HCT116 (cell line): ENCODE measurements around the gene MBTPS1. TPM values are rescaled to one million over a fixed set of nuclear protein-coding genes. Genes with fewer than 3 reads are reported as not detected.
A peak's percentile ranks its signal among the peaks of the same experiment; 100 is the strongest.

Experiments
- ATAC-seq: fragments of 200-7000 bp; cut with Tn5 transposase; 2 replicates; pipeline ENCODE4 v1.9.1; 2020; ENCODE audit warnings: mild to moderate bottlenecking, moderate library complexity
- BruUV-seq: library from RNA; stranded (reverse); fragments of 400-500 nt; replicated peaks from 2 replicates; lab custom pipeline; 2021; lab: Mats Ljungman, UMichigan
- CTCF ChIA-PET: fragments of 300-600 bp; sonication (Branson Sonifier 250); formaldehyde crosslinking; loops from one replicate; lab custom pipeline; 2021; ENCODE audit warnings: antibody characterized with exemption; lab: Charles Lee
- POLR2A ChIA-PET: fragments of 300-600, 350-600 bp; sonication (Branson Sonifier 250); formaldehyde crosslinking; loops from one replicate; lab custom pipeline; 2021; ENCODE audit warnings: antibody characterized with exemption; lab: Charles Lee
- RAD21 ChIA-PET, 2 experiments: fragments of 300-600 bp; sonication (Branson Sonifier 250); formaldehyde crosslinking; loops; one replicate each; lab custom pipeline; 2023; ENCODE audit warnings: low total read pairs in 2 of 2; ENCODE audit not compliant: uncharacterized antibody in 2 of 2, unreplicated experiment in 2 of 2, low non-redundant PET in 1 of 2; lab: Charles Lee
- DNase-seq: peaks from one replicate; pipeline ENCODE4 v3.0.0-alpha.2; 2010; ENCODE audit warnings: low read depth, low spot score
- H2AFZ ChIP-seq: fragments of 200-600 bp; shearing (Covaris generic), sonication (generic); 2 replicates; pipeline ENCODE4 v1.6.1; 2017; ENCODE audit warnings: low read depth, mixed run types, mixed read lengths, antibody characterized with exemption, low read length; ENCODE audit not compliant: poor library complexity, severe bottlenecking
- H3K27ac ChIP-seq: 2 replicates; pipeline ENCODE4 v1.5.1; 2012; ENCODE audit warnings: low read depth, low read length
- H3K27me3 ChIP-seq: fragments of 200-600 bp; sonication (generic); 2 replicates; pipeline ENCODE4 v1.6.1; 2016; ENCODE audit warnings: mixed run types, low read length, mixed read lengths; ENCODE audit not compliant: insufficient read depth
- H3K36me3 ChIP-seq, 2 experiments: fragments of 200-500 bp in 1 of 2; fragments of 200-600 bp in 1 of 2; sonication (Bioruptor generic) in 1 of 2; sonication (generic) in 1 of 2; 2 replicates each; pipeline versions ENCODE4 v1.5.1 to v1.6.1; 2014 to 2016; ENCODE audit warnings: low read length in 2 of 2, inconsistent platforms in 1 of 2, mixed read lengths in 1 of 2, mixed run types in 1 of 2; ENCODE audit not compliant: insufficient read depth in 2 of 2, control insufficient read depth in 1 of 2
- H3K4me1 ChIP-seq, 2 experiments: fragments of 200-600 bp in 1 of 2; sonication (generic) in 1 of 2; 2 replicates each; pipeline versions ENCODE4 v1.5.1 to v1.6.1; 2012 to 2017; ENCODE audit warnings: low read length in 2 of 2, inconsistent platforms in 1 of 2, mild to moderate bottlenecking in 1 of 2, mixed read lengths in 1 of 2, mixed run types in 1 of 2, moderate library complexity in 1 of 2; ENCODE audit not compliant: insufficient read depth in 2 of 2, control insufficient read depth in 1 of 2
- H3K4me2 ChIP-seq: fragments of 200-600 bp; sonication (generic); 2 replicates; pipeline ENCODE4 v1.6.1; 2017; ENCODE audit warnings: mixed run types, low read length, mixed read lengths
- H3K4me3 ChIP-seq, 2 experiments: fragments of 200-600 bp in 1 of 2; sonication (generic) in 1 of 2; replicated peaks in 1 of 2; 2 replicates each; pipeline ENCODE4 v1.5.1; 2011 to 2016; ENCODE audit warnings: low read length in 2 of 2, control low read depth in 1 of 2, low read depth in 1 of 2, mild to moderate bottlenecking in 1 of 2, mixed read lengths in 1 of 2, mixed run types in 1 of 2
- H3K79me2 ChIP-seq: fragments of 200-600 bp; sonication (generic); 2 replicates; pipeline ENCODE4 v1.6.1; 2017; ENCODE audit warnings: mild to moderate bottlenecking, mixed run types, low read length, moderate library complexity, mixed read lengths; ENCODE audit not compliant: insufficient read depth
- H3K9ac ChIP-seq: fragments of 200-600 bp; sonication (generic); 2 replicates; pipeline ENCODE4 v1.6.1; 2016; ENCODE audit warnings: low read length, mixed read lengths
- H3K9me2 ChIP-seq: fragments of 200-600 bp; sonication (generic), shearing (Covaris generic); 2 replicates; pipeline ENCODE4 v1.6.1; 2017; ENCODE audit warnings: mixed run types, mild to moderate bottlenecking, moderate library complexity; ENCODE audit not compliant: insufficient read depth
- H3K9me3 ChIP-seq, 2 experiments: fragments of 200-500 bp in 1 of 2; fragments of 200-600 bp in 1 of 2; sonication (Bioruptor generic) in 1 of 2; sonication (generic) in 1 of 2; 2 replicates each; pipeline ENCODE4 v1.6.1; 2014 to 2017; ENCODE audit warnings: low read length in 2 of 2, mixed read lengths in 2 of 2, inconsistent platforms in 1 of 2, low read depth in 1 of 2, mild to moderate bottlenecking in 1 of 2, mixed run types in 1 of 2, moderate library complexity in 1 of 2; ENCODE audit not compliant: control insufficient read depth in 1 of 2, insufficient read depth in 1 of 2
- H4K20me1 ChIP-seq: fragments of 200-600 bp; sonication (generic), shearing (Covaris generic); 2 replicates; pipeline ENCODE4 v1.6.1; 2017; ENCODE audit warnings: mixed run types, mild to moderate bottlenecking, moderate library complexity; ENCODE audit not compliant: insufficient read depth
- CBX3 ChIP-seq: IDR thresholded peaks from 2 replicates; pipeline ENCODE4 v1.6.1; 2012; ENCODE audit warnings: low read depth
- CEBPB ChIP-seq: IDR thresholded peaks from 2 replicates; pipeline ENCODE4 v1.6.1; 2012; ENCODE audit warnings: low read depth
- EGR1 ChIP-seq: IDR thresholded peaks from 2 replicates; pipeline ENCODE4 v1.6.1; 2012; ENCODE audit warnings: low read depth
- ELF1 ChIP-seq: IDR thresholded peaks from 2 replicates; pipeline ENCODE4 v1.6.1; 2012; ENCODE audit warnings: low read depth, borderline replicate concordance
- EZH2 ChIP-seq: fragments of 200-600 bp; sonication (generic); IDR thresholded peaks from 2 replicates; pipeline ENCODE4 v1.6.1; 2017; ENCODE audit warnings: antibody characterized with exemption, mixed run types
- FOSL1 ChIP-seq: IDR thresholded peaks from 2 replicates; pipeline ENCODE4 v1.6.1; 2012; ENCODE audit warnings: low read depth
- JUND ChIP-seq: IDR thresholded peaks from 2 replicates; pipeline ENCODE4 v1.6.1; 2012
- POLR2A ChIP-seq: IDR thresholded peaks from 2 replicates; pipeline ENCODE4 v1.7.0; 2011; ENCODE audit warnings: borderline replicate concordance; ENCODE audit not compliant: insufficient read depth, insufficient read length; ENCODE audit errors: extremely low read depth
- RAD21 ChIP-seq: IDR thresholded peaks from 2 replicates; pipeline ENCODE4 v1.6.1; 2012; ENCODE audit warnings: low read depth, mild to moderate bottlenecking
- SRF ChIP-seq: IDR thresholded peaks from 2 replicates; pipeline ENCODE4 v1.6.1; 2012; ENCODE audit warnings: low read depth
- TCF7L2 ChIP-seq: IDR thresholded peaks from 2 replicates; pipeline ENCODE4 v1.7.0; 2011; ENCODE audit warnings: borderline replicate concordance, inconsistent platforms; ENCODE audit not compliant: insufficient read depth, insufficient read length; ENCODE audit errors: extremely low read depth
- ZNF274 ChIP-seq: fragments of 200-500 bp; sonication (Bioruptor generic); IDR thresholded peaks from 2 replicates; pipeline ENCODE4 v1.6.1; 2014; ENCODE audit warnings: mild to moderate bottlenecking, low read depth, low read length, inconsistent platforms
- intact Hi-C: fragments of 100-400 bp; cut with micrococcal nuclease; formaldehyde crosslinking; loops from 2 replicates; pipeline ENCODE4 v1.10.0; 2022
- total RNA-seq: library from RNA; stranded (reverse); gene quantifications from one replicate; pipeline ENCODE4 v1.2.1, GENCODE V29; 2021; ENCODE audit not compliant: unreplicated experiment
- TF ChIP-seq, protein P1 (sequence below): IDR thresholded peaks from 2 replicates; pipeline ENCODE4 v1.6.1; 2012

Gene MBTPS1
- total RNA-seq, 1 experiment from 2014 or later, result 111 TPM

DNA sequence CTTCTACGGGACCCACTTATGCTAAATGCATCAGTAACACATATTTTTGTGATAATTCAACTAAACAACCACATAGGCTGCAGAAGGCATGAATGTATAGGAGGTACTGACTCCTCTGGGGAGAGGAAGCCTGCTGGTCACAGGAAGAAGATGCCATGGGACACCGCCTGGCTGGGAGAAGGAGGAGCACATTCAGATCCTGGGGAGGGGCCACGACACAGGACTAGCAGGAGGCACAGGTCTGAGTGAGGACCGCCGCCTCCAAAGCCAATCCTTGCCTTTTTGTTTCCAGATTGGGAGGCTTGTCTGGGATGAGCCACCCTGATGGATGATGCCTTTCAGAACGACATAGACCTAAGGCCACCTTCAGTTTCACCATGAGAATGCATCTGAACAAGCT, 34.6 kb downstream of the MBTPS1 start:
- no peaks in the 10 kb centered on the region for H3K27me3 ChIP-seq
- no peaks in the 10 kb centered on the region for H4K20me1 ChIP-seq
- ATAC-seq, result peak; percentile 28; the same call in 1 of the 2 replicates
- no peaks in the 10 kb centered on the region for H3K9me3 ChIP-seq
- BruUV-seq, result no TSS peak
- RAD21 ChIA-PET, result no interaction called here
- POLR2A ChIA-PET, result no interaction called here
- H3K36me3 ChIP-seq, result peaks cover 27 to 52% of the 10 kb centered on the region in 2 experiments
- no peak overlapping the region for H3K4me3 ChIP-seq
- H3K4me1 ChIP-seq, result no peaks in the 10 kb centered on the region
- no peak overlapping the region for H3K9ac ChIP-seq
- TF ChIP-seq FOSL1, result no peak
- no peak for TF ChIP-seq POLR2A
- TF ChIP-seq EGR1, result no peak
- TF ChIP-seq TCF7L2, result no peak
- no peak for TF ChIP-seq ZNF274
- no peak for TF ChIP-seq CBX3
- TF ChIP-seq ELF1, result no peak
- TF ChIP-seq JUND, result no peak
- TF ChIP-seq CEBPB, result no peak
- no peak for TF ChIP-seq SRF
- TF ChIP-seq EZH2, result no peak
- TF ChIP-seq, protein P1, sequence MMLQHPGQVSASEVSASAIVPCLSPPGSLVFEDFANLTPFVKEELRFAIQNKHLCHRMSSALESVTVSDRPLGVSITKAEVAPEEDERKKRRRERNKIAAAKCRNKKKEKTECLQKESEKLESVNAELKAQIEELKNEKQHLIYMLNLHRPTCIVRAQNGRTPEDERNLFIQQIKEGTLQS, result no peak
- TF ChIP-seq RAD21, result no peak
- no peak overlapping the region for H3K4me2 ChIP-seq
- no peak for DNase-seq
- H3K27ac ChIP-seq, result no peak overlapping the region
- intact Hi-C loops, result no loop called here
- no peaks in the 10 kb centered on the region for H3K9me2 ChIP-seq
- CTCF ChIA-PET, result interaction anchor here (1.4 kb wide), 1 partner anchor 195 kb away, joined by 3 read pairs; no protein-coding TSS in a partner anchor
- H2AFZ ChIP-seq, result no peak overlapping the region
- H3K79me2 ChIP-seq, result 0 out of 2 replicates have a peak, but pooled peaks cover 6% of the 10 kb centered on the region
